Ascending aorta (tissue), 2 donors: ENCODE data around the gene GALM. TPM values are rescaled to one million over a fixed set of nuclear protein-coding genes. Genes with fewer than 3 reads are reported as not detected.
"Not testable (repeated sequence)": the region's sequence is repeated elsewhere in the genome, so short reads cannot be mapped to it uniquely, and the experiment has no call there.

Experiments used
- DNase-seq, 2 donors: peaks; one replicate each; pipeline ENCODE4 v3.0.0-alpha.2; 2019; ENCODE audit warnings: low spot score in 2 of 2
- H3K27ac ChIP-seq, 2 donors: fragments of 200-600 bp; sonication (generic); one replicate each; pipeline ENCODE4 v1.5.1; 2016 to 2017; ENCODE audit warnings: mild to moderate bottlenecking in 1 of 2
- H3K27me3 ChIP-seq: fragments of 200-600 bp; sonication (generic); one replicate; pipeline ENCODE4 v1.5.1; 2017
- H3K36me3 ChIP-seq, 2 donors: fragments of 200-600 bp; sonication (generic); one replicate each; pipeline ENCODE4 v1.5.1; 2016
- H3K4me1 ChIP-seq, 2 donors: fragments of 200-600 bp; sonication (generic); one replicate each; pipeline ENCODE4 v1.5.1; 2016 to 2017; ENCODE audit warnings: mild to moderate bottlenecking in 1 of 2
- H3K4me3 ChIP-seq, 2 donors: fragments of 200-600 bp; sonication (generic); one replicate each; pipeline ENCODE4 v1.5.1; 2016 to 2017; ENCODE audit warnings: mild to moderate bottlenecking in 1 of 2
- H3K9me3 ChIP-seq, 2 donors: fragments of 200-600 bp; sonication (generic); one replicate each; pipeline ENCODE4 v1.5.1; 2016
- intact Hi-C: fragments of 100-400 bp; cut with DNase I; formaldehyde crosslinking; loops from one replicate; pipeline ENCODE4 v1.15.1; 2023
- total RNA-seq: library from RNA; depleted of rRNA; stranded (reverse); fragments of >200 nt; gene quantifications from one replicate; pipeline ENCODE4 v1.1.0, GENCODE V29; 2016
- TF ChIP-seq, protein P1 (sequence below), 3 experiments: fragments of 200-600 bp in 2 of 3; fragments of 450-650 bp in 1 of 3; sonication (generic) in 2 of 3; IDR thresholded peaks; one replicate each; pipeline ENCODE4 v1.5.1; 2016 to 2019; ENCODE audit warnings: antibody characterized with exemption in 3 of 3, mild to moderate bottlenecking in 1 of 3, moderate library complexity in 1 of 3

The GALM gene
- total RNA-seq, 1 donor from 2014 or later = 1.4 TPM

DNA sequence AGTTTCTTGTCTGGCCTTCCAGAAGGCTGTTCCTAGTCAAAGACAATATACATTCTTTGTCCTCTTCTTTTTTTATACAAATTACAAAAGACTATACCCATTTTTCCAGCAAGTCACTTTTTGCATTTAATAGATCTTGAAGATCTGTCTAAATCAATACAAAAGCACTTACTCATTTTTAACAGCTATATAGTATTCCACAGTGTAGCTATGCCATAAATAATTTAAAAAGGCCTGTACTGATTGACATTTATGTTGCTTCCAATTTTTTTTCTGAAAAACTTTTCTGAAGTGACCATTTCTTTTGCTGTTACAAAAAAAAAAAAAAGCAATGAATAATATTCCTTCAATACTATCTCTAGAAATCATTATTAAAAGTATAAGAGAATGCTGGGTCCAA is 32.9 kb upstream of the GALM start:
- Histone ChIP-seq H3K9me3 (peaks cover 0 to 7% of the 10 kb centered on the region in 2 donors), H3K4me3 (no peak overlapping the region), H3K27me3 (no peaks in the 10 kb centered on the region), H3K36me3 (no peaks in the 10 kb centered on the region), H3K4me1 (peaks cover 4% of the 10 kb centered on the region in 2 donors), H3K27ac (no peak overlapping the region)
- TF ChIP-seq, protein P1, sequence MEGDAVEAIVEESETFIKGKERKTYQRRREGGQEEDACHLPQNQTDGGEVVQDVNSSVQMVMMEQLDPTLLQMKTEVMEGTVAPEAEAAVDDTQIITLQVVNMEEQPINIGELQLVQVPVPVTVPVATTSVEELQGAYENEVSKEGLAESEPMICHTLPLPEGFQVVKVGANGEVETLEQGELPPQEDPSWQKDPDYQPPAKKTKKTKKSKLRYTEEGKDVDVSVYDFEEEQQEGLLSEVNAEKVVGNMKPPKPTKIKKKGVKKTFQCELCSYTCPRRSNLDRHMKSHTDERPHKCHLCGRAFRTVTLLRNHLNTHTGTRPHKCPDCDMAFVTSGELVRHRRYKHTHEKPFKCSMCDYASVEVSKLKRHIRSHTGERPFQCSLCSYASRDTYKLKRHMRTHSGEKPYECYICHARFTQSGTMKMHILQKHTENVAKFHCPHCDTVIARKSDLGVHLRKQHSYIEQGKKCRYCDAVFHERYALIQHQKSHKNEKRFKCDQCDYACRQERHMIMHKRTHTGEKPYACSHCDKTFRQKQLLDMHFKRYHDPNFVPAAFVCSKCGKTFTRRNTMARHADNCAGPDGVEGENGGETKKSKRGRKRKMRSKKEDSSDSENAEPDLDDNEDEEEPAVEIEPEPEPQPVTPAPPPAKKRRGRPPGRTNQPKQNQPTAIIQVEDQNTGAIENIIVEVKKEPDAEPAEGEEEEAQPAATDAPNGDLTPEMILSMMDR (IDR thresholded peaks at IDR 0.05) = no peak
- no peak for DNase-seq
- intact Hi-C loops = no loop called here

DNA sequence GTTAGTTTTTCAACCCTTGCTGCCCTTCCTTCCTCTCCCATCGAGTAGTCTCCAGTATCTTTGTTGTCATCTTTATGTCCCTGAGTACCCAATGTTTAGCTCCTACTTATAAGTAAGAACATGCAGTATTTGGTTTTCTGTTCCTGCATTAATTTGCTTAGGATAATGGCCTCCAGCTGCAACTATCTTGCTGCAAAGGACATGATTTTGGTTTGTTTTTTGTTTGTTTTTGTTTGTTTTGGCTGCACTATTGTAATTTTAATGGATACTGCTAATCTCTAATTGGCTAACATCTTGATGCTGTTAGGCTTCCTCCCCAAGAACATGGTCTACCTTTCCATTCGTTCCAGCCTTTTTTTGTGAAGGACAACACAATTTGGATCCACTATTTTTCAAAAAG is 32.0 kb upstream of the GALM start:
- intact Hi-C loops = no loop called here
- H3K27me3 ChIP-seq = no peaks in the 10 kb centered on the region
- no peak overlapping the region for H3K27ac ChIP-seq
- DNase-seq = no peak
- H3K4me3 ChIP-seq = no peak overlapping the region
- peaks cover 0 to 4% of the 10 kb centered on the region in 2 donors for H3K4me1 ChIP-seq
- TF ChIP-seq, protein P1 (IDR thresholded peaks at IDR 0.05) = no peak
- H3K9me3 ChIP-seq = peaks cover 0 to 7% of the 10 kb centered on the region in 2 donors
- no peaks in the 10 kb centered on the region for H3K36me3 ChIP-seq

DNA sequence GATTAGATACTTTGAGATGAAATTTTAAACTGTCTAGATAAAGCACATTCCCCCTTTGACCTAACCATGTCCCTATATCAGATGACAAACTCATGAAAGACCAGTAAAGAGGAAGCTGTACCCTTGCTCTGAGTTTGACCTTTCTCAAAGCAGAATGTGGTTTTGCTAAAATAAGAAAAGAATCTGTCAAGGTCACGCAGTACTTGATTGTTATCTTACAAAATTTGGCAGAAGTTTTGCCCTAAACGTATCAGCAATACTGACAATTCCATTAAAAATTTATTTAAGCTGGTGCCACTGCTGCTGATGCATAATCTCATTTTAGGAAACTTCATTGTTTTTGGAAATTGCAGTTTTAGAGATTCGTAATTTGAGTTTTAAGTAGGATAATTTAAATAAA is 31.2 kb upstream of the GALM start:
- H3K27me3 ChIP-seq = no peaks in the 10 kb centered on the region
- TF ChIP-seq, protein P1 (IDR thresholded peaks at IDR 0.05) = no peak
- no peak overlapping the region for H3K4me3 ChIP-seq
- no peaks in the 10 kb centered on the region for H3K36me3 ChIP-seq
- intact Hi-C loops = no loop called here
- H3K27ac ChIP-seq = no peak overlapping the region
- H3K4me1 ChIP-seq = peaks cover 0 to 4% of the 10 kb centered on the region in 2 donors
- no peak for DNase-seq
- H3K9me3 ChIP-seq = peaks cover 0 to 3% of the 10 kb centered on the region in 2 donors

- TF ChIP-seq, protein P1 (IDR thresholded peaks at IDR 0.05) = no peak
- no peaks in the 10 kb centered on the region for H3K36me3 ChIP-seq
- DNase-seq = peak in 1 of 2 donors; percentile 9
- H3K27ac ChIP-seq = no peak overlapping the region
- peaks cover 0 to 4% of the 10 kb centered on the region in 2 donors for H3K4me1 ChIP-seq
- H3K9me3 ChIP-seq = no peaks in the 10 kb centered on the region
- intact Hi-C loops = no loop called here
- H3K27me3 ChIP-seq = no peaks in the 10 kb centered on the region
- H3K4me3 ChIP-seq = no peak overlapping the region
Measured at GRCh38 chr2:38635139-38635538, 30.8 kb upstream of the GALM start.

- DNase-seq = peak in 1 of 2 donors; percentile 22
- TF ChIP-seq, protein P1 (IDR thresholded peaks at IDR 0.05) = no peak
- H3K4me3 ChIP-seq = no peak overlapping the region
- no peaks in the 10 kb centered on the region for H3K27me3 ChIP-seq
- intact Hi-C loops = no loop called here
- no peaks in the 10 kb centered on the region for H3K36me3 ChIP-seq
- no peaks in the 10 kb centered on the region for H3K9me3 ChIP-seq
- peaks cover 0 to 4% of the 10 kb centered on the region in 2 donors for H3K4me1 ChIP-seq
- H3K27ac ChIP-seq = no peak overlapping the region
Measured at GRCh38 chr2:38636069-38636468, 29.8 kb upstream of the GALM start.

GRCh38 chr2:38642373-38643017 is 23.4 kb upstream of the GALM start:
- intact Hi-C loops, H3K9me3 ChIP-seq: not testable (repeated sequence)

More at GRCh38 chr2:38642373-38643017, 23.4 kb upstream of the GALM start:
- not testable (repeated sequence) for H3K4me1 ChIP-seq, H3K4me3 ChIP-seq, H3K27me3 ChIP-seq, H3K36me3 ChIP-seq, H3K27ac ChIP-seq
- peak in 1 of 2 donors; percentile 8 for DNase-seq
